GM19328 (cell line): ENCODE results near the gene RSL24D1.
"Not testable (repeated sequence)": the region's sequence is repeated elsewhere in the genome, so short reads cannot be mapped to it uniquely, and the experiment has no call there.

Experiments used
- ATAC-seq: cut with Tn5 transposase; IDR thresholded peaks from one replicate; pipeline ENCODE4 v1.9.1; 2021; ENCODE audit warnings: mild to moderate bottlenecking, moderate library complexity; ENCODE audit not compliant: unreplicated experiment

The RSL24D1 gene

DNA sequence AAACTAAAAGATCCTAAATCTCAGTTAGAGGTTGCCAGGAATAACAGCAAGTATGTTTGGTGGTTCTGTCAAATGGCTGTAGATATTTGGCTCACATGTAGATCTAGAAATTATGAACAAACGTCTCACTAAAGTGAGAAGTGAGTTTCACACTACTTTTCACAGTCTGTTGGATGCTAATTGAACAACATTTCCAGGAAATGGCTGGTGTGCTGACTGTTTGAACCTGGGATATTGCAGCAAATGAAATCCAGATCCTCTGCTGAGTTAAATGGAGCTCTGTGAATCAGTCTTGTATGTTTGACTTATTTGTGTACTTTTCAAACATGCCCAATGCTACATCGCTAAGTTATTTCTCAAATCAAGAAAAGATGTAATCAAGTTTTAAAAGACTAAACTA, 21.3 kb upstream of the RSL24D1 start:
- no peak for ATAC-seq

DNA sequence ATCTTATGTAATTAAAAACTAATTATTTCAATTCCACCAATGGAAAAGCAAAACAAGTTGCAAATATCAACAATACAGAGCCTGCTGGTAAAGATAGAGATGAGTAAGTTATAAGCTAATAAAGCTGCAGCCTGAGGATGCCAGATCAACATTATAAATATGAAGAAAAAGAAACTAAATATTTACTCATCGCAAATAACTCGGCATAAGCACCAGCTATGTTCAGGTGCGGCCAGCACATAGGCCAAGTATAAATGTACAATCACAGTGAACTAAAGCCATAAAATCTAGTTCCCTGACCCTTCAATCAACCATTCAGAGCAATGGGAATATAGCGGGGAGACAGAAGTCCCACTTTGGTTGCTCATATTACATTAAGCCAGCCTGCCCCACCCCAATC, 7.7 kb upstream of the RSL24D1 start:
- ATAC-seq, result no peak

DNA sequence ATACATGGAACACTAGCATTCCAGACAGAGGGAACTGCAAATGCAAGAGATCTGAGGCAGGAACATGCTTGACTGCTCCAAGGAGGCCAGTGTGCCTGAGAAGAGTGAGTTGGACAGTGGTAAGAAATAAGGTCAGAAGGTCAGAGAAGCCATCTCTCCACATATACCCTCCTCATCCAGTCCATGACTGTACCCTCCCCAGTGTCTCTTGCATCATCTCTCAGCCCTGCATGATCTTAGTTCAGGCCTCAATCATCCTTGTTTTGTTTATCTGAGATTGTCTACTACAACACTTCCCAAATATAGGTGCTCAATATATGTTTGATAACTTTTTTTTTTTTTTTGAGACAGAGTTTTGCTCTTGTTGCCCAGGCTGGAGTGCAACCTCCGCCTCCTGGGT, 5.5 kb upstream of the RSL24D1 start:
- no peak for ATAC-seq

DNA sequence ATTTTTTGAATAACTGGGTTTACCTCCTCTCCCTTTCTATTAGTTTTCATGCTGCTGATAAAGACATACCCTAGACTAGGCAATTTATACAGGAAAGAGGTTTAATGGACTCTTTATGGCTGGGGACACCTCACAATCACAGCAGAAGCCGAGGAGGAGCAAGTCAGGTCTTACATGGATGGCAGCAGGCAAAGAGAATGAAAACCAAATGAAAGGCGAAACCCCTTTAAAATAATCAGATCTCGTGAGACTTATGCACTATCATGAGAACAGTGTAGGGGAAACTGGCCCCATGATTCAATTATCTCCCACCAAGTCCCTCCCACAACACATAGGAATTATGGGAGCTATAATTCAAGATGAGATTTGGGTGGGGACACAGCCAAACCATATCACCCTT, 2.0 kb upstream of the RSL24D1 start:
- ATAC-seq, result no peak

DNA sequence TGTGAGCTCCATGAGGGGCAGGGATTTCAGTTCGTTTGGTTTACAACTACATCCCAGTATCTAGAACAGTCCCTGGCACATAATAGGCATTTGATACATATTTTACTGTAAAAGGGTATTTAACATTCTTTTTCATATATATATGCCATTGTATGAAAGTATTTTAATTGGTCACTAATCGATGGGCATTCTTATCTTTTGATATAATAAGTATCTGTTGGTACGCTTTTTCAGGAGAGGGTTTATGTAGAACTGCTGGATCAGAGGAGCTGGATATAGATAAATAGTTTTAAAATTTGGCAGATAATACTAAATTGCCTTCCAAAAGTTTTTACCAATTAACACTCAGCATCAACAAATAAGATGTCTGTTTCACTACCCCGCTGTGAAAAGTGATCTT, 978 bp upstream of the RSL24D1 start:
- ATAC-seq, result no peak

DNA sequence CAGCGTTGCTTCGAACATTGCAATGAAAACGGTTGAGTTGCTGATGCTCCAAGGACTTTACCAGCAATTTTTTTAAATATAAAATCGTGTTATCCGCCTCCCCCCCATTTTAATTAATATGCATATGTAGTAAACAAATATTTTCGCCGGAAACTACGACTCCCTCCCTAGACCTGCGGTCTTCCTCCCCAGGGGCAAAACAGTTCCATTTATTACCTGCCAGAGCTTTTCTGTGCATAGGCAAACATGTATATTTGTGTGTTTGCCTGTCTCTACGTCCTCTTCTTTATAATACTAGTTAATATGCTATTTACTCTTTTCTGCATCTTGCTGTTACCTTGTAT, 593 bp upstream of the RSL24D1 start:
- peak; percentile 14 for ATAC-seq

DNA sequence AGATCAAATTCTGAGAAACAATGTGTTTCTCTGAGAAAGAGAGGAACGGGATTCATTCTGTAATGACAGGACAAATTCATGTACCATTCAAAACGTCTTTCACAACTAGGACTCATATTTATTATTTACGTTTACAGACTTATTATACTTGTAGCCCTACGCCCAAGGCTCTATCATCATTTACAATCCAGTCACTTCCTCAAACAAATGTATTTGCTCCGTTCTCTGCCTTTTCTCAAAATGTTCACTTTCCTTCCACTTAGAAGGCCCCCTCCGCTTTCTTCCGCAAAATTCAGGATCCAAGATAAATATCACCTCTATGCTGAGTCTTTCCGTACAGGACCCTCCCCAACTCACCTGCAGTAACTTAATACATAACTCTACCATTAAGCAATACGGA, 745 bp downstream of the RSL24D1 start:
- no peak for ATAC-seq

DNA sequence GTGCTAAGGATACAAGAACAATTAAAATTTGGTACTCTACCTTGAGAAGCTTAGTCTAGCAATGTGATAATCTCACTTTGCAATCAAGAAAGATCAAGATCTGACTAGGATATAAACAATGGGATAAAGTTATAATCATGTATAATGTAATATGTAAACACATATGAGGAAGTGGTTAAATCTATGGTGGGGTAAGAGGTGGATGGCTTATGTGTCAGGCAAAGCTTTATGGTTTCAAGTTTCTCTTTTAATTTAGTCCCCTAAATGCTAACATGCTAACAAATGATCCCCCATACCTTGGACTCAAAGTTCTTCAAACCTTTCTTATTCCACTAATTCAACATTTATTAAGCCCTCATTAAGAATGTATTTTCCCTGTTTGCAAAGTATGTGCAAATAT, 2.5 kb downstream of the RSL24D1 start:
- ATAC-seq, result no peak

DNA sequence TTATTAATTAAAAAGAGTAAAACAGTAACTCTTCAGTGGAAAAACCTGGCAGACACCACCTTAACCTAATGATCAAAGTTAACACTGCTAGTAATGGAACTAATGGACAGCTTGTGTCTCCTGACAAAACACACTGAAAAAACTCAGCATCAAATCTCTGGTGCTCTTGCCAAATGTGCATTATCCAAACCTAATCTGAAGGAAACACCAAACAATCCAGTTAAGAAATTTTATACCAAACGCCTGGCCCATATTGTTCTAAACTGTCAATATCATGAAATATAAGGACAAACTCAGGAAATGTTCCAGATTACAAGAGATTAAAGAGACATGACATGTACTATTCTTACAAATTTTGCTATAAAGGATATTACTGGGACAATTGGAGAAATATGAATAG, 10.4 kb downstream of the RSL24D1 start:
- ATAC-seq, result no peak

DNA sequence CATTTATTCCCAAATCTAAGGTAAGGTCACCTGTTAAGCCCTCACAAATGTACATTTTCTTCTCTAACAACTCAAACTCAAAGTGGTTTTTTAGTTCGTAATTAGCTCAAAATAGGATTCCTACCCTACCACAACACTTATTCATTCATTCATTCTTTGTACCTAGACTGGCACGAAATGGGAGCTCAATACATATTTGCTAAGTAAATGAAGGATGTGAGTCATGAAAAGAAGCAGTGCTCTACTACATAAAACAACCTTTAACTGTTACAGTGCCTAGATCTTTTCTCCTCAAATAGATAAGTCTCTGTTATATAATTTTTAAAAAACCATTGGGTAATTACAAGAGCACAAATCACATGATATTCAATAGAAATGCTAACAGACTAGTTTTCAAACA, 13.1 kb downstream of the RSL24D1 start:
- no peak for ATAC-seq

DNA sequence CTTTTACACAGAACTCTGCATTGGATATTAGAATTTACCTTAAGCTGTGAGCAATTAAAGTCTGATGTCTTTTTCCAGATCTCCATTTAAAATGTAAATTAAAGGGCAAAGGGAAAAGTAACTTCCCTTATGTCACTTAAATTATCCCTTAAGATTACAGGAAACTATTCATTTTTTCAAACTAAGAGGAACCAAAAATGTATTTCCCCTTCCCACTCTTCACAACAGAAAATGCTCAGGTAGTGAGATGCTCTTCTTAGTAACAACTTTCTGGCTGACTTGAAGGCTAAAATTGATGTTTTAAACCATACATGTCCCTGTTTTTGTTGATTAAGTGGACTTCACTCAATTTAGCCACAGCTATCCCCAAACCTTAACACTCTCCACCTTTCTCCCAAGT, 17.6 kb downstream of the RSL24D1 start:
- no peak for ATAC-seq

DNA sequence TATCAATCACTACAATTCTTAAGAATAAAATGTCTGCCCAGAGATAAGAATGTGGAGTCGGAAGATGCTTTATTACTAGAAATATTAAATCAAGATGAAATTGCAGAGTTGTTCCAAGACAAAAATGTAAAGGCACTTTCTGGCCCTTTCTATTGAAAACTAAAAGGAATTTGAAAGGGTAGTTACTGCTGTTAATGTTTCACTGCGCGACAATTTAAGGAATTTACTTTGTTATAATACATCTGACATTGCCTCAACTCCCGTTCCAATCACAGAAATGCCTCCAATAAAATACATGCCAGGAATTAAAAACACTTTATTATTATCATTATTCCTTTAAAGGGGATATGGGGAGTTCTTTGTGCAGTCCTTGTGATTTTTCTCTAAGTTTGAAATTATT, 26.4 kb downstream of the RSL24D1 start:
- no peak for ATAC-seq

DNA sequence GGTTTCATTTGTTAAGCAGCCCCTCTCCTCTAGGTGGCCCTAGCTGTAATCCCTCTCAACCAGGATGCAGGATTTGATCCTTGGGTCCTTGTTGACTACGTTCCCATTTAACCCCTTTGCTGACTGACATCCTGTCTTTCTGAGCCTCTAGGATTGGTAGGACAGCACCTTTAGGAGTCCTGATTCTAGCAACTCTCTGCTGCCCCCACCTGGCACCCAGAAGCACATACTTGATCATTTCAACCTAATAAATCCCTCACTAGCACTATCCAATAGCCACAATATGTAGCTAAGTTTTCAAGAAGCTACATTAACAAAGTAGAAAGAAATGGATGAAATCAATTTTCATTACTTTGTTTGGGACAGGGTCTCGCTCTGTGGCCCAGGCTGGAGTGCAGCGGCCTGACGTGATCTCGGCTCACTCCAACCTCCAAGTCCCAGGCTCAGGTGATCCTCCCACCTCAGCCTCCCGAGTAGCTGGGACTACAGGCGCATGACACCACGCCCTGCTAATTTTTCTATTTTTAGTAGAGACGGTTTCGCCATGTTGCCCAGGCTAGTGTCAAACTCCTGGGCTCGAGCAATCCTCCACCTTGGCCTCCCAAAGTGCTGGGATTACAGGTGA, 28.3 kb downstream of the RSL24D1 start:
- ATAC-seq, result peak; percentile 83

DNA sequence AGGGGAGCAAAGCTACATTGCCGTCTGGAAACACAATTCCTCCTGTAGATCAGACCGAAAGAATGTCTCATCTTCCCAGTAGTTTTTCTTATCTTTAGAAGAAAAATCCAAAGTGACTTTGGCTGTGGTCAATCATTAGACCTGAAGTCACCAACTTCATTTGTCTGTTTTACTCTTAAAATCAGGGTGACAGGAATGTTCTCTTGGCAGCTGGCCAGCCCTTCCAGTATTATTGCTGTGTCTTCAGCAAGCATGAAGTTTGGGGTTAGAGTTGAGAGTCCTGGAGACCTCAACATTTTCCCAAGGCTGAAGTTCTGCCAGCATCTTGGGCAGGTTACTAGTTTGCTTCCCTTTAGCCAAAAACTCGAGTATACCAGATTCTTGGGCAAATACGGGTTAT, 32.5 kb downstream of the RSL24D1 start:
- no peak for ATAC-seq

DNA sequence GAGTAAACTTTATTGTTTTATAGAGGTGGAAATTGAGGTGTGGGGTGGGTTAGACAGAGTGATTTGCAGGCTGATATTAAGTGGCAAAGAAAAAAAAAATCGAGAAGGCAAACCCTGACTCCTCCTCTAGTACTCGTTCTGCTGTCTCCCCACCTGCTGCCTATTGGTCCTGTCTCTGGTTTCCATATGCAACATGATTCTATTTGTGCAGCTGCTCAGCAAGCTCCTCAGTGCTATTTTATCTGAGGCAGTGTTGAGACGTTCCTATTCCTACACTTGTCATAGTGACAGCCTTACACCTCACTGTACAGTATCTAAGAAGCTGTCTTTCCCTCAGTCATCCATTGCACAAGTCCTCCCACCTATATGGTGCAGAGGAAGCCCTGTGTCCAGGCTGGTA, 45.1 kb downstream of the RSL24D1 start:
- no peak for ATAC-seq

DNA sequence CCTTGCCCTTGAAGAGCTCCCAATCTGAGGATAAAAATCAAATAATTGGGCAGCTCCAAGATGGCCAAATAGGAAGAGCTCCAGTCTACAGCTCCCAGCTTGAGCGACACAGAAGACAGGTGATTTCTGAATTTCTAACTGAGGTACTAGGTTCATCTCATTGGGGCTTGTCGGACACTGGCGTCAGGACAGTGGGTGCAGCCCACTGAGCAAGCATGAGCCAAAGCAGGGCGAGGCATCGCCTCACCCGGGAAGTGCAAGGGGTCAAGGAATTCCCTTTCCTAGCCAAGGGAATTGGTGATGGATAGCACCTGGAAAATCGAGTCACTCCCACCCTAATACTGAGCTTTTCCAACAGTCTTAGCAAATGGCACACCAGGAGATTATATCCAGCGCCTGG, 53.6 kb downstream of the RSL24D1 start:
- ATAC-seq, result not testable (repeated sequence)

DNA sequence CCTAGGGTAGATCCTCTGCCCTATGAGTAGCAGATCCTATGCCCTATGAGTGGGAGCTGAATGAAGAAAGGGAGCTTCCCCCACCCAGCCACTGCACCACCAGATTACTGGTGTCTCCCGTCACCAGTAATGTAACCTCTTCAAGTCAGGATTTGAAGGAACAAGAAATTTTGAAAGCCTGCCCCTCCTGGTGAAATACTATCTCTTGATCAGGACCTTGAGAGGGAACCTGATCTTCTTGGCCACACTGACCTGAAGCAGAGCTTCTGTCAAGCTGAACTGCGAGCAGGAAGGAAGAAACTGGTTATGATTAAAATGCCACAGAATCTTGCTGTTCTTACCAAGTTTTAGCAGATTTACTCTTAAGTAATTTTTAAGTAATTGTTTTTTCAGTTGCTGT, 62.8 kb downstream of the RSL24D1 start:
- no peak for ATAC-seq

DNA sequence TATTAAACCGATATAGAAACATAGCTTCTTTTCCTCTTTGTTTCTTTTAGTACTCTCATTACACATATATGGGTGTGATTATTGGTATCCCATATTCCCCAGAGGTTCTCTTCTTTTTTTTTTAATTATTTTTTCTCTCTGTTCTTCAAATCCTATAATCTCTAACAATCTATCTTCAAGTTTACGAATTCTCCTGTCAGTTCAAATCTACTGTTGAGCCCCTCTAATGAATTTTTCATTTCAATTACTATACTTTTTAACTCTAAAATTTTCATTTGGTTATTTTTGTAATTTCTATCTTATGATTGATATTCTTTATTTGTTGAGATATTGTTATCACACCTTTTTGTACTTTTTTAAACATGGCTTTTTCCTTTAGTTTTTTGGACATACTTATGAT, 64.1 kb downstream of the RSL24D1 start:
- ATAC-seq, result no peak
